CD4-positive, alpha-beta T cell treated with Interleukin-10 for 1 hour (primary cell): ENCODE results near the gene CLDN12.
A peak's percentile ranks its signal among the peaks of the same experiment; 100 is the strongest.

ENCODE experiments used
- DNase-seq: peaks from one replicate; pipeline ENCODE4 v3.0.0-alpha.2; 2020

The CLDN12 gene

GRCh38 chr7:90403174-90404113 lies at the start of gene CLDN12:
CLDN12 (plus strand) TSS chr7:90403461; CDS start chr7:90412677, 9,216 bp downstream.
- DNase-seq: peak; percentile 80

- DNase-seq: no peak
Observed at GRCh38 chr7:90383422-90383821, 19.8 kb upstream of the CLDN12 start.

GRCh38 chr7:90383861-90384260 lies 19.4 kb upstream of the CLDN12 start:
- DNase-seq: no peak

GRCh38 chr7:90384433-90384832 lies 18.8 kb upstream of the CLDN12 start:
- DNase-seq: no peak

GRCh38 chr7:90387470-90388240 lies 15.6 kb upstream of the CLDN12 start:
- no peak for DNase-seq

GRCh38 chr7:90390926-90391325 lies 12.3 kb upstream of the CLDN12 start:
- no peak for DNase-seq

- no peak for DNase-seq
Observed at GRCh38 chr7:90391488-90391887, 11.8 kb upstream of the CLDN12 start.

- no peak for DNase-seq
Observed at GRCh38 chr7:90396420-90396819, 6.8 kb upstream of the CLDN12 start.

GRCh38 chr7:90401989-90402388 lies 1.3 kb upstream of the CLDN12 start:
- DNase-seq: no peak

- DNase-seq: no peak
Observed at GRCh38 chr7:90402785-90403173, 482 bp upstream of the CLDN12 start.

GRCh38 chr7:90404777-90405176 lies 1.5 kb downstream of the CLDN12 start:
- no peak for DNase-seq

- DNase-seq: no peak
Observed at GRCh38 chr7:90407484-90407821, 4.2 kb downstream of the CLDN12 start.

- no peak for DNase-seq
Observed at GRCh38 chr7:90408142-90408541, 4.9 kb downstream of the CLDN12 start.

GRCh38 chr7:90409667-90410066 lies 6.4 kb downstream of the CLDN12 start:
- DNase-seq: no peak

- no peak for DNase-seq
Observed at GRCh38 chr7:90411510-90411909, 8.2 kb downstream of the CLDN12 start.

- peak; percentile 9 for DNase-seq
Observed at GRCh38 chr7:90412458-90413184, 9.4 kb downstream of the CLDN12 start.

- DNase-seq: no peak
Observed at GRCh38 chr7:90413185-90413528, 9.9 kb downstream of the CLDN12 start.

- DNase-seq: no peak
Observed at GRCh38 chr7:90421651-90422050, 18.4 kb downstream of the CLDN12 start.

GRCh38 chr7:90424720-90425119 lies 21.5 kb downstream of the CLDN12 start:
- no peak for DNase-seq

GRCh38 chr7:90425376-90425775 lies 22.1 kb downstream of the CLDN12 start:
- no peak for DNase-seq

- no peak for DNase-seq
Observed at GRCh38 chr7:90430614-90431460, 27.6 kb downstream of the CLDN12 start.

- DNase-seq: no peak
Observed at GRCh38 chr7:90432752-90433151, 29.5 kb downstream of the CLDN12 start.

GRCh38 chr7:90433221-90433620 lies 30.0 kb downstream of the CLDN12 start:
- DNase-seq: no peak
